Right lobe of liver (tissue), 6 donors: Measurements from ENCODE around the gene HOXB8. TPM values are rescaled to one million over a fixed set of nuclear protein-coding genes. Genes with fewer than 3 reads are reported as not detected.

Experiments used
- ATAC-seq, 4 donors: fragments of 200-7000 bp; cut with Tn5 transposase; one replicate each; pipeline ENCODE4 v1.9.1; 2020; ENCODE audit warnings: mild to moderate bottlenecking in 4 of 4, moderate library complexity in 4 of 4
- DNase-seq, 3 donors: peaks; one replicate each; pipeline ENCODE4 v3.0.0-alpha.2; 2020
- H3K27ac ChIP-seq, 3 donors: fragments of 200-600 bp; one replicate each; pipeline ENCODE4 v1.8.0; 2022
- H3K27me3 ChIP-seq, 2 donors: fragments of 200-600 bp; one replicate each; pipeline ENCODE4 v1.8.0; 2022
- H3K36me3 ChIP-seq, 4 donors: fragments of 200-600 bp; sonication (generic) in 1 of 4; one replicate each; pipeline versions ENCODE4 v1.5.1 to v1.8.0; 2017 to 2022; ENCODE audit warnings: control low read depth in 1 of 4
- H3K4me1 ChIP-seq, 4 donors: fragments of 200-600 bp; sonication (generic) in 1 of 4; one replicate each; pipeline versions ENCODE4 v1.5.1 to v1.8.0; 2017 to 2022; ENCODE audit warnings: control low read depth in 1 of 4
- H3K4me3 ChIP-seq, 3 donors: fragments of 200-600 bp; one replicate each; pipeline ENCODE4 v1.8.0; 2022
- H3K9me3 ChIP-seq, 4 donors: fragments of 200-600 bp; sonication (generic) in 1 of 4; one replicate each; pipeline versions ENCODE4 v1.5.1 to v1.8.0; 2017 to 2022; ENCODE audit warnings: control low read depth in 1 of 4
- CTCF ChIP-seq, 4 donors: fragments of 200-600 bp in 3 of 4; fragments of 450-650 bp in 1 of 4; IDR thresholded peaks; one replicate each; pipeline versions ENCODE4 v1.5.1 to v1.8.0; 2016 to 2022; ENCODE audit warnings: antibody characterized with exemption in 4 of 4, mild to moderate bottlenecking in 2 of 4
- POLR2A ChIP-seq: fragments of 450-650 bp; IDR thresholded peaks from one replicate; pipeline ENCODE4 v1.6.1; 2017; ENCODE audit warnings: antibody characterized with exemption, mild to moderate bottlenecking
- WGBS: methylation state at CpG from one replicate; pipeline ENCODE4 v1.1.6; 2018; ENCODE audit warnings: low coverage, low lambda C conversion rate; ENCODE audit not compliant: insufficient coverage; ENCODE audit errors: missing lambda C conversion rate; 5-methylcytosine and 5-hydroxymethylcytosine counted together
- intact Hi-C, 2 donors: fragments of 100-400 bp; cut with DNase I; formaldehyde crosslinking; loops; one replicate each; pipeline versions ENCODE4 v1.11.2 to v1.14.1; 2022
- total RNA-seq, 6 experiments: library from RNA; depleted of rRNA in 2 of 6; stranded (reverse); fragments of >200 nt in 2 of 6; fragmentation: NEBNext Ultra II Directional in 3 of 6; extraction: Animal tissue kit (Norgen Biotek cat#: 25700) in 3 of 6; gene quantifications; one replicate each; pipeline versions ENCODE4 v1.1.0 to v1.2.4, GENCODE V29; 2016 to 2023
- donor health status: DM: no; HTN: yes; CAD: no.
- donor health status: DM: no; HTN: no; CAD: no.
- donor health status: DM: no; HTN: no; CAD: no.
- donor health status: DM: no; HTN: yes; CAD: no.
- donor health status: DM: no; HTN: yes; CAD: no.

The HOXB8 gene
- total RNA-seq, 6 experiments from 2014 or later = not detected

- WGBS = 15% methylated on average over 6 of the region's 6 CpGs
- H3K27ac ChIP-seq = no peak overlapping the region
- intact Hi-C loops = no loop called here
- H3K27me3 ChIP-seq = peaks cover 20 to 35% of the 10 kb centered on the region in 2 donors
- no peak overlapping the region for H3K4me3 ChIP-seq
- TF ChIP-seq CTCF (IDR thresholded peaks at IDR 0.05) (no peak), POLR2A (no peak)
- ATAC-seq (no peak), DNase-seq (no peak)
- no peaks in the 10 kb centered on the region for H3K9me3 ChIP-seq
- no peaks in the 10 kb centered on the region for H3K36me3 ChIP-seq
- H3K4me1 ChIP-seq = no peaks in the 10 kb centered on the region
These were observed 29.9 kb upstream of the HOXB8 start for GRCh38 chr17:48644910-48645557.

GRCh38 chr17:48644159-48644558 lies 29.1 kb upstream of the HOXB8 start:
- Histone ChIP-seq H3K27me3 (peaks cover 20 to 41% of the 10 kb centered on the region in 2 donors), H3K4me3 (no peak overlapping the region), H3K27ac (no peak overlapping the region), H3K4me1 (no peaks in the 10 kb centered on the region), H3K9me3 (no peaks in the 10 kb centered on the region), H3K36me3 (no peaks in the 10 kb centered on the region)
- intact Hi-C loops = no loop called here
- no peak for DNase-seq
- no peak for ATAC-seq
- TF ChIP-seq CTCF (IDR thresholded peaks at IDR 0.05) = no peak
- no peak for TF ChIP-seq POLR2A
- WGBS = no CpG with 5 or more reads among the region's 1 CpG

GRCh38 chr17:48643697-48644012 lies 28.6 kb upstream of the HOXB8 start:
- Histone ChIP-seq H3K27me3 (peaks cover 20 to 46% of the 10 kb centered on the region in 2 donors), H3K27ac (no peak overlapping the region), H3K36me3 (no peaks in the 10 kb centered on the region), H3K9me3 (no peaks in the 10 kb centered on the region), H3K4me1 (no peaks in the 10 kb centered on the region), H3K4me3 (no peak overlapping the region)
- TF ChIP-seq POLR2A = no peak
- no peak for TF ChIP-seq CTCF (IDR thresholded peaks at IDR 0.05)
- no peak for DNase-seq
- intact Hi-C loops = no loop called here
- ATAC-seq = no peak

- ATAC-seq = no peak
- WGBS = 29% methylated on average over 17 of the region's 23 CpGs
- Histone ChIP-seq H3K4me1 (no peaks in the 10 kb centered on the region), H3K36me3 (no peaks in the 10 kb centered on the region), H3K4me3 (no peak overlapping the region), H3K27ac (no peak overlapping the region), H3K9me3 (no peaks in the 10 kb centered on the region), H3K27me3 (peaks cover 20 to 48% of the 10 kb centered on the region in 2 donors)
- no peak for TF ChIP-seq CTCF (IDR thresholded peaks at IDR 0.05)
- no peak for TF ChIP-seq POLR2A
- intact Hi-C loops = no loop called here
- DNase-seq = no peak
These were observed 28.0 kb upstream of the HOXB8 start for GRCh38 chr17:48642843-48643696.
